HCT116 (cell line): ENCODE measurements around the gene SERPINB6. TPM values are rescaled to one million over a fixed set of nuclear protein-coding genes. Genes with fewer than 3 reads are reported as not detected.

Source experiments
- ATAC-seq: fragments of 200-7000 bp; cut with Tn5 transposase; 2 replicates; pipeline ENCODE4 v1.9.1; 2020; ENCODE audit warnings: mild to moderate bottlenecking, moderate library complexity
- BruUV-seq: library from RNA; stranded (reverse); fragments of 400-500 nt; replicated peaks from 2 replicates; lab custom pipeline; 2021; lab: Mats Ljungman, UMichigan
- CTCF ChIA-PET: fragments of 300-600 bp; sonication (Branson Sonifier 250); formaldehyde crosslinking; loops from one replicate; lab custom pipeline; 2021; ENCODE audit warnings: antibody characterized with exemption; lab: Charles Lee
- POLR2A ChIA-PET: fragments of 300-600, 350-600 bp; sonication (Branson Sonifier 250); formaldehyde crosslinking; loops from one replicate; lab custom pipeline; 2021; ENCODE audit warnings: antibody characterized with exemption; lab: Charles Lee
- RAD21 ChIA-PET, 2 experiments: fragments of 300-600 bp; sonication (Branson Sonifier 250); formaldehyde crosslinking; loops; one replicate each; lab custom pipeline; 2023; ENCODE audit warnings: low total read pairs in 2 of 2; ENCODE audit not compliant: uncharacterized antibody in 2 of 2, unreplicated experiment in 2 of 2, low non-redundant PET in 1 of 2; lab: Charles Lee
- DNase-seq: peaks from one replicate; pipeline ENCODE4 v3.0.0-alpha.2; 2010; ENCODE audit warnings: low read depth, low spot score
- H2AFZ ChIP-seq: fragments of 200-600 bp; shearing (Covaris generic), sonication (generic); 2 replicates; pipeline ENCODE4 v1.6.1; 2017; ENCODE audit warnings: low read depth, mixed run types, mixed read lengths, antibody characterized with exemption, low read length; ENCODE audit not compliant: poor library complexity, severe bottlenecking
- H3K27ac ChIP-seq: 2 replicates; pipeline ENCODE4 v1.5.1; 2012; ENCODE audit warnings: low read depth, low read length
- H3K27me3 ChIP-seq: fragments of 200-600 bp; sonication (generic); 2 replicates; pipeline ENCODE4 v1.6.1; 2016; ENCODE audit warnings: mixed run types, low read length, mixed read lengths; ENCODE audit not compliant: insufficient read depth
- H3K36me3 ChIP-seq, 2 experiments: fragments of 200-500 bp in 1 of 2; fragments of 200-600 bp in 1 of 2; sonication (Bioruptor generic) in 1 of 2; sonication (generic) in 1 of 2; 2 replicates each; pipeline versions ENCODE4 v1.5.1 to v1.6.1; 2014 to 2016; ENCODE audit warnings: low read length in 2 of 2, inconsistent platforms in 1 of 2, mixed read lengths in 1 of 2, mixed run types in 1 of 2; ENCODE audit not compliant: insufficient read depth in 2 of 2, control insufficient read depth in 1 of 2
- H3K4me1 ChIP-seq, 2 experiments: fragments of 200-600 bp in 1 of 2; sonication (generic) in 1 of 2; 2 replicates each; pipeline versions ENCODE4 v1.5.1 to v1.6.1; 2012 to 2017; ENCODE audit warnings: low read length in 2 of 2, inconsistent platforms in 1 of 2, mild to moderate bottlenecking in 1 of 2, mixed read lengths in 1 of 2, mixed run types in 1 of 2, moderate library complexity in 1 of 2; ENCODE audit not compliant: insufficient read depth in 2 of 2, control insufficient read depth in 1 of 2
- H3K4me2 ChIP-seq: fragments of 200-600 bp; sonication (generic); 2 replicates; pipeline ENCODE4 v1.6.1; 2017; ENCODE audit warnings: mixed run types, low read length, mixed read lengths
- H3K4me3 ChIP-seq, 2 experiments: fragments of 200-600 bp in 1 of 2; sonication (generic) in 1 of 2; replicated peaks in 1 of 2; 2 replicates each; pipeline ENCODE4 v1.5.1; 2011 to 2016; ENCODE audit warnings: low read length in 2 of 2, control low read depth in 1 of 2, low read depth in 1 of 2, mild to moderate bottlenecking in 1 of 2, mixed read lengths in 1 of 2, mixed run types in 1 of 2
- H3K79me2 ChIP-seq: fragments of 200-600 bp; sonication (generic); 2 replicates; pipeline ENCODE4 v1.6.1; 2017; ENCODE audit warnings: mild to moderate bottlenecking, mixed run types, low read length, moderate library complexity, mixed read lengths; ENCODE audit not compliant: insufficient read depth
- H3K9ac ChIP-seq: fragments of 200-600 bp; sonication (generic); 2 replicates; pipeline ENCODE4 v1.6.1; 2016; ENCODE audit warnings: low read length, mixed read lengths
- H3K9me2 ChIP-seq: fragments of 200-600 bp; sonication (generic), shearing (Covaris generic); 2 replicates; pipeline ENCODE4 v1.6.1; 2017; ENCODE audit warnings: mixed run types, mild to moderate bottlenecking, moderate library complexity; ENCODE audit not compliant: insufficient read depth
- H3K9me3 ChIP-seq, 2 experiments: fragments of 200-500 bp in 1 of 2; fragments of 200-600 bp in 1 of 2; sonication (Bioruptor generic) in 1 of 2; sonication (generic) in 1 of 2; 2 replicates each; pipeline ENCODE4 v1.6.1; 2014 to 2017; ENCODE audit warnings: low read length in 2 of 2, mixed read lengths in 2 of 2, inconsistent platforms in 1 of 2, low read depth in 1 of 2, mild to moderate bottlenecking in 1 of 2, mixed run types in 1 of 2, moderate library complexity in 1 of 2; ENCODE audit not compliant: control insufficient read depth in 1 of 2, insufficient read depth in 1 of 2
- H4K20me1 ChIP-seq: fragments of 200-600 bp; sonication (generic), shearing (Covaris generic); 2 replicates; pipeline ENCODE4 v1.6.1; 2017; ENCODE audit warnings: mixed run types, mild to moderate bottlenecking, moderate library complexity; ENCODE audit not compliant: insufficient read depth
- CBX3 ChIP-seq: IDR thresholded peaks from 2 replicates; pipeline ENCODE4 v1.6.1; 2012; ENCODE audit warnings: low read depth
- CEBPB ChIP-seq: IDR thresholded peaks from 2 replicates; pipeline ENCODE4 v1.6.1; 2012; ENCODE audit warnings: low read depth
- EGR1 ChIP-seq: IDR thresholded peaks from 2 replicates; pipeline ENCODE4 v1.6.1; 2012; ENCODE audit warnings: low read depth
- ELF1 ChIP-seq: IDR thresholded peaks from 2 replicates; pipeline ENCODE4 v1.6.1; 2012; ENCODE audit warnings: low read depth, borderline replicate concordance
- EZH2phosphoT487 ChIP-seq: fragments of 200-600 bp; IDR thresholded peaks from 2 replicates; pipeline ENCODE4 v1.6.1; 2018; ENCODE audit warnings: antibody characterized with exemption, borderline replicate concordance
- FOSL1 ChIP-seq: IDR thresholded peaks from 2 replicates; pipeline ENCODE4 v1.6.1; 2012; ENCODE audit warnings: low read depth
- POLR2A ChIP-seq: IDR thresholded peaks from 2 replicates; pipeline ENCODE4 v1.7.0; 2011; ENCODE audit warnings: borderline replicate concordance; ENCODE audit not compliant: insufficient read depth, insufficient read length; ENCODE audit errors: extremely low read depth
- POLR2AphosphoS5 ChIP-seq: IDR thresholded peaks from 2 replicates; pipeline ENCODE4 v1.6.1; 2011; ENCODE audit warnings: mild to moderate bottlenecking, low read depth, low read length, moderate library complexity
- RAD21 ChIP-seq: IDR thresholded peaks from 2 replicates; pipeline ENCODE4 v1.6.1; 2012; ENCODE audit warnings: low read depth, mild to moderate bottlenecking
- SIN3A ChIP-seq: IDR thresholded peaks from 2 replicates; pipeline ENCODE4 v1.6.1; 2012; ENCODE audit warnings: low read depth
- SP1 ChIP-seq: IDR thresholded peaks from 2 replicates; pipeline ENCODE4 v1.6.1; 2012; ENCODE audit warnings: low read depth
- SRF ChIP-seq: IDR thresholded peaks from 2 replicates; pipeline ENCODE4 v1.6.1; 2012; ENCODE audit warnings: low read depth
- intact Hi-C: fragments of 100-400 bp; cut with micrococcal nuclease; formaldehyde crosslinking; loops from 2 replicates; pipeline ENCODE4 v1.10.0; 2022
- total RNA-seq: library from RNA; stranded (reverse); gene quantifications from one replicate; pipeline ENCODE4 v1.2.1, GENCODE V29; 2021; ENCODE audit not compliant: unreplicated experiment
- TF ChIP-seq, protein P1 (sequence below): IDR thresholded peaks from 2 replicates; pipeline ENCODE4 v1.6.1; 2011; ENCODE audit warnings: mild to moderate bottlenecking, low read length, moderate library complexity; ENCODE audit not compliant: insufficient replicate concordance; ENCODE audit errors: extremely low read depth
- TF ChIP-seq, protein P2 (sequence below), 3 experiments: fragments of 200-600 bp in 1 of 3; sonication (generic) in 1 of 3; IDR thresholded peaks in 2 of 3; conservative IDR thresholded peaks in 1 of 3; 2 replicates each; pipeline ENCODE4 v1.5.1; 2012 to 2017; ENCODE audit warnings: low read depth in 2 of 3, low read length in 2 of 3, antibody characterized with exemption in 1 of 3, borderline replicate concordance in 1 of 3, control low read depth in 1 of 3, mild to moderate bottlenecking in 1 of 3, mixed read lengths in 1 of 3, mixed run types in 1 of 3, moderate library complexity in 1 of 3; ENCODE audit not compliant: insufficient read depth in 1 of 3

Gene SERPINB6
- total RNA-seq, 1 experiment from 2014 or later = 103 TPM

DNA sequence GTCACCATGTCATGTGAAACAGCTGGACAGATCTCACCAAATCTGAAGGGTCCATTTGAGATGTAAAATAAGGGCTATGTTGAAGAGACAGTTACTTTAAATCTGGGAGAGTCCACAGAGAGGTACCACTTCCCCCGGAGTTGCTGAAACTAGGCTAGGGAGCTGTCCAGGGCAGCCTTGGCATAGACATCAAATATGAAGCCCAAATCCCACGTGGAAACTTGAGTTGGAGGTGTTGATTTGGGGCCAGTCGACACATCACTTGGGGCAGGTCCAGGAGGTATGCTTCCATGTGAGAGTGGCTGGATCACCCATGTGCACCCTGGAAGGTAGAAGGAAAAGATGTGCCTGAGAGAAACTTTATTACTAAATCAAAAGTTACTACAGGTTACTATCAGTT lies 56.2 kb downstream of the SERPINB6 start (continued):
- no peak for TF ChIP-seq RAD21
- TF ChIP-seq POLR2AphosphoS5 = no peak
- no peak for TF ChIP-seq SP1
- TF ChIP-seq, protein P1, sequence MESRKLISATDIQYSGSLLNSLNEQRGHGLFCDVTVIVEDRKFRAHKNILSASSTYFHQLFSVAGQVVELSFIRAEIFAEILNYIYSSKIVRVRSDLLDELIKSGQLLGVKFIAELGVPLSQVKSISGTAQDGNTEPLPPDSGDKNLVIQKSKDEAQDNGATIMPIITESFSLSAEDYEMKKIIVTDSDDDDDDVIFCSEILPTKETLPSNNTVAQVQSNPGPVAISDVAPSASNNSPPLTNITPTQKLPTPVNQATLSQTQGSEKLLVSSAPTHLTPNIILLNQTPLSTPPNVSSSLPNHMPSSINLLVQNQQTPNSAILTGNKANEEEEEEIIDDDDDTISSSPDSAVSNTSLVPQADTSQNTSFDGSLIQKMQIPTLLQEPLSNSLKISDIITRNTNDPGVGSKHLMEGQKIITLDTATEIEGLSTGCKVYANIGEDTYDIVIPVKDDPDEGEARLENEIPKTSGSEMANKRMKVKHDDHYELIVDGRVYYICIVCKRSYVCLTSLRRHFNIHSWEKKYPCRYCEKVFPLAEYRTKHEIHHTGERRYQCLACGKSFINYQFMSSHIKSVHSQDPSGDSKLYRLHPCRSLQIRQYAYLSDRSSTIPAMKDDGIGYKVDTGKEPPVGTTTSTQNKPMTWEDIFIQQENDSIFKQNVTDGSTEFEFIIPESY = no peak
- TF ChIP-seq EGR1 = no peak
- TF ChIP-seq, protein P2, sequence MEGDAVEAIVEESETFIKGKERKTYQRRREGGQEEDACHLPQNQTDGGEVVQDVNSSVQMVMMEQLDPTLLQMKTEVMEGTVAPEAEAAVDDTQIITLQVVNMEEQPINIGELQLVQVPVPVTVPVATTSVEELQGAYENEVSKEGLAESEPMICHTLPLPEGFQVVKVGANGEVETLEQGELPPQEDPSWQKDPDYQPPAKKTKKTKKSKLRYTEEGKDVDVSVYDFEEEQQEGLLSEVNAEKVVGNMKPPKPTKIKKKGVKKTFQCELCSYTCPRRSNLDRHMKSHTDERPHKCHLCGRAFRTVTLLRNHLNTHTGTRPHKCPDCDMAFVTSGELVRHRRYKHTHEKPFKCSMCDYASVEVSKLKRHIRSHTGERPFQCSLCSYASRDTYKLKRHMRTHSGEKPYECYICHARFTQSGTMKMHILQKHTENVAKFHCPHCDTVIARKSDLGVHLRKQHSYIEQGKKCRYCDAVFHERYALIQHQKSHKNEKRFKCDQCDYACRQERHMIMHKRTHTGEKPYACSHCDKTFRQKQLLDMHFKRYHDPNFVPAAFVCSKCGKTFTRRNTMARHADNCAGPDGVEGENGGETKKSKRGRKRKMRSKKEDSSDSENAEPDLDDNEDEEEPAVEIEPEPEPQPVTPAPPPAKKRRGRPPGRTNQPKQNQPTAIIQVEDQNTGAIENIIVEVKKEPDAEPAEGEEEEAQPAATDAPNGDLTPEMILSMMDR (IDR thresholded peaks at IDR 0.05 in 2 of 3, conservative IDR thresholded peaks at IDR 0.05 in 1 of 3; ENCODE audit: borderline replicate concordance in 1 of 3, insufficient read depth in 1 of 3, low read depth in 2 of 3, low read length in 2 of 3) = no peak
- TF ChIP-seq FOSL1 = no peak
- no peak for TF ChIP-seq SIN3A
- no peak for TF ChIP-seq CBX3

DNA sequence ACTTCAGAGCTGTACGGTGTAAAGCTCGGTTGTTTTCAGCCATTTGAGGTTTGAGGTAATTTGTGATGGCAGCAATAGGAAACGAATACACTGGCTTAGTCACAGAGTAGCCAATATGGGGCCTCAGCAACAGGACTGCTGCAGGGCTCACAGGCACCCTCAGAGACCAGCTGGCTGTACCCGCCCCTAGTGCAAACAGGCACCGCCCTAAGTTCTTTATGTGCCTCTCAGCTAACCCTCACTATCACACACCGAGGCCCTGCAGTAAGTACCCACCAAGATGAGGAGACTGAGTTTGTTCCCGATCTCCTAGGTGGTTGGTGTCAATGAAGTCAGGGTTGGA lies 57.1 kb downstream of the SERPINB6 start:
- no peaks in the 10 kb centered on the region for H3K27me3 ChIP-seq
- no peak overlapping the region for H2AFZ ChIP-seq
- H3K9me3 ChIP-seq = no peaks in the 10 kb centered on the region
- POLR2A ChIA-PET = interaction anchor here (1.0 to 1.7 kb wide), 2 partner anchors 11 to 72 kb away, joined by 3 to 4 read pairs; partner anchors contain the start of genes SERPINB1 and SERPINB9
- ATAC-seq = no peak
- H3K9me2 ChIP-seq = no peaks in the 10 kb centered on the region
- RAD21 ChIA-PET = no interaction called here
- no peaks in the 10 kb centered on the region for H4K20me1 ChIP-seq
- no peaks in the 10 kb centered on the region for H3K36me3 ChIP-seq
- H3K4me2 ChIP-seq = no peak overlapping the region
- no peak overlapping the region for H3K9ac ChIP-seq
- no peak overlapping the region for H3K4me3 ChIP-seq
- CTCF ChIA-PET = no interaction called here
- no peak for DNase-seq
- no peak overlapping the region for H3K27ac ChIP-seq
- BruUV-seq = no TSS peak
- H3K79me2 ChIP-seq = no peaks in the 10 kb centered on the region
- intact Hi-C loops = no loop called here
- peaks cover 0 to 15% of the 10 kb centered on the region in 2 experiments; a peak in 2 of 4 replicates for H3K4me1 ChIP-seq
- TF ChIP-seq, protein P1 = no peak
- TF ChIP-seq CEBPB (no peak), CBX3 (no peak), POLR2A (no peak), SRF (no peak), ELF1 (no peak), SIN3A (no peak), EGR1 (no peak), EZH2phosphoT487 (no peak), SP1 (no peak)
- TF ChIP-seq, protein P2 (IDR thresholded peaks at IDR 0.05 in 2 of 3, conservative IDR thresholded peaks at IDR 0.05 in 1 of 3; ENCODE audit: borderline replicate concordance in 1 of 3, insufficient read depth in 1 of 3, low read depth in 2 of 3, low read length in 2 of 3) = no peak
